Suppressor macrophage treated with lipopolysaccharide for 1 hour (primary cell): Measurements from ENCODE around the gene NFKBIE.

Experiments used
- DNase-seq, 3 donors: peaks; one replicate each; pipeline ENCODE4 v3.0.0-alpha.2; 2020 to 2022

The NFKBIE gene

DNA sequence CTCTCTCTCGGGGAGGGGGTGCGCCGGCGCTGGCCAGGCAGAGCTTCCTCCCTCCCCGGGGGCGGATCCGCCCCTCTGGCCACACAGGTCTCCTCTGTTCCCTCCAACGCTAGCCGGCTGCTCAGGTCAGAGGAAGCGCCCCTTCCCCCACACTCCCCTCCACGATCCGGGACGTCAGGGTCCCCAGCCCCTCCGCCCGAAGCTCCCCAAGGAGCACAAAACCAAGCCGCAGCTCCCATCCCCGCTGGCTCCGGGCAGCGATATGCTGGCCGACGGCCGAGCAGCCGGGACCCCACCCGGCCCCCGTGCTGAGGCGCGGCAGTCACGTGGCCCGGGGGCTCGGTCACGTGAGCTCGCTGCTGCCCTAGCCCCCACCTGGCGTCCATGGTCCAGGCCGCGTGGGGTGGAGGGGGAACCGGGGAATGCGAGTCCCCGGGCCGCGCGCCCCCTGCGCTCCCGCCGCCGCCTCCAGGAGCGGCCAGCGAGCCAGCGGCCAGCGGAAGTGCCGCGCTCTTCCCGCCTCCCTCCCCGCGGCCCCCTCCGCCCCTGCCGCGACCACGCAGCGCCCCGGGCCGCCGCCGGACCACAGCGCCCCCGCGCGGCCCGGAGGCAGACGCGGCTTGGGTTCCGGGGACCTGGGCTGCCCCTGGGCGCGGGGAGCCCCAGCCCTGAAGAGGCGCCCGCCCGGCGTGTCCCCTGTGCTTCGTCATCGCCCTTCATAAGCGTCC lies 8.2 kb downstream of the NFKBIE start, which contains the start of gene SLC35B2:
Gene SLC35B2 (minus strand): TSS at position 504 of the 728 bp plus-strand sequence. CDS start 118 bp downstream, at position 386.
- DNase-seq, result peak; percentile 83 to 90 (median 84)

DNA sequence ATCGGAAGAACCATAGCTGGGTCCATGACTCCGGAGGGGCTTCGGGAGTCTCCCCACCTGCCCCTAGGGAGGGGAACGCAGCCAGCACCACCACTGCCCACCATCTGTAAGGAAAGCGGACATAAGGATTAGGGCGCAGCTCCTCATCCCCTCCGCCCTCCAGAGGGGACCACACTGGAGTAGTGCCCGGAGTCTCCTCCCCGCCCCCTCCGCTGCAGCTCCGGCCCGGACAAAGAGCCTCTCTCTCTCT lies 8.7 kb downstream of the NFKBIE start:
- DNase-seq, result no peak

DNA sequence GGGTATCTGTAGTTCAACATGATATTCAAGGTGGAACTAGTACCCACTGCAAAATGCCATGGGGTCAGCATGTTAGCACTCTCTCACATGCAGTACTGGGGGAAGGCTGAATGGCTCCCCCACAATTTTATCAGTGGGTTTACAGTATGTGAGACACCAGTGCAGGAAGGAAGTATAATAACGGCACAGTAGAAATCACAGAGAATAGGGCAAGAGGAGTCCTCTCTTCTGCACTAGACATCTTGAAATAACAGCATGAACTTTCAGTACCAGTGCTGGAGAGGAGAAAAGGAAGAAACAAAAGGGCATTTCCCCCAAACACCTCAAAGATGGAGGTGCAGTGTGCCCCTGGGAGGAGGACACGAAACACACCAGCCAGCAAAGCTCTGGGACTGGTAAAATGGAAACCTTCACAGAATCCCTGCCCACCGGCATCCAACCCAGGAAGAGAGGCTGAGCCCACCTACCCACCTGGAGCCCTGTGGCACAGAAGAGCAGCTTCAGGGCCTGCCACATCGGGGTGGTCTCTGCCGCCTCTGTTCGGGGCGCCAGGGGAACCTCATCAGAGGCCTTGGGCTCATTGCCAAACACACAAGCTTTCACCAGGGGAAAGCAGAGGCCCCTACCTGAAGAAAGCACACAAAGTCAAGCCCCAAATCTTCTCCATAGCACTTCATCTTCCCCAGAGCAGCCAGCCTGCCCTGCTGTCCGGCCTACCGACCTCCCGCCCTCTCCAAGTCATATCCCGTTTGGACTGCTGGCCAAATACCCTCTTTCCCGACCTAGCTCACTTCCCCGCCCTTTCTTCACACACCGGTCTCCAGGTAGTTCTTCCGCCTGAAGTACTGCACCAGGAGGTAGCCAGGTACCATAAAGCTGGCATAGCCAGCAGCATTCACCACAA lies 9.2 kb downstream of the NFKBIE start:
- DNase-seq, result no peak

DNA sequence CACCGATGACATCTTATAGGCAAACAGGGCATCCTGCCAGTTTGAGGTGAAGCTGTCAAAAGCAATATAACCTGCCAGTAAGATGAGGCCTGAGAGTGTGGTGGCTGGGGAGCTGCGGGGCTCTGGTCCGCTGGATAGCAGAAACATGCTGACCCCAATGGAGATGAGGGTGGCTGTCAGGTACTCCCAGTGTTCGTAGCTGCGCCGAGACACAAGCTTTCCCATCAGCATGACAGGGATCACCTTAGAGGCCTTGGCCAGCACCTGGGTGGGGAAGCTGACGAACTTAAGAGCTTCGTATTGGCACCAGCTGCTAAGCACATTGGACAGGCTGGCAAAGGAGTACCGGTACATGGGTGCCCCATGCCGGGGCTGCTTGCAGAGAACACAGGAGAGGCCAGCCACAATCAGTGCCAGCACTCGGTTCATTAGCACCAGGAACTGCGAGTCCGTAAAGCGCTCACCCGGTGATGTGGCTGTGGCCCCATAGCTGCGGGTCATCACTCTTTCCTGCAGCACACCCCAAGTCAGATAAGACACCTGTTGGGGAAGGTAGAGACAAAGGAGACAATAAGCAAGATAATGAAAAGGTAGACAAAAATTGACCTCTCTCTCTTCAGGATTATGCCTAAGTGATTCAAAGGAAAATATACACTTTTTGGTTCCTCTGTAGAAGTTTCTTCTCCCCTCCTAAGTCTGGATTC lies 10.1 kb downstream of the NFKBIE start:
- no peak for DNase-seq

DNA sequence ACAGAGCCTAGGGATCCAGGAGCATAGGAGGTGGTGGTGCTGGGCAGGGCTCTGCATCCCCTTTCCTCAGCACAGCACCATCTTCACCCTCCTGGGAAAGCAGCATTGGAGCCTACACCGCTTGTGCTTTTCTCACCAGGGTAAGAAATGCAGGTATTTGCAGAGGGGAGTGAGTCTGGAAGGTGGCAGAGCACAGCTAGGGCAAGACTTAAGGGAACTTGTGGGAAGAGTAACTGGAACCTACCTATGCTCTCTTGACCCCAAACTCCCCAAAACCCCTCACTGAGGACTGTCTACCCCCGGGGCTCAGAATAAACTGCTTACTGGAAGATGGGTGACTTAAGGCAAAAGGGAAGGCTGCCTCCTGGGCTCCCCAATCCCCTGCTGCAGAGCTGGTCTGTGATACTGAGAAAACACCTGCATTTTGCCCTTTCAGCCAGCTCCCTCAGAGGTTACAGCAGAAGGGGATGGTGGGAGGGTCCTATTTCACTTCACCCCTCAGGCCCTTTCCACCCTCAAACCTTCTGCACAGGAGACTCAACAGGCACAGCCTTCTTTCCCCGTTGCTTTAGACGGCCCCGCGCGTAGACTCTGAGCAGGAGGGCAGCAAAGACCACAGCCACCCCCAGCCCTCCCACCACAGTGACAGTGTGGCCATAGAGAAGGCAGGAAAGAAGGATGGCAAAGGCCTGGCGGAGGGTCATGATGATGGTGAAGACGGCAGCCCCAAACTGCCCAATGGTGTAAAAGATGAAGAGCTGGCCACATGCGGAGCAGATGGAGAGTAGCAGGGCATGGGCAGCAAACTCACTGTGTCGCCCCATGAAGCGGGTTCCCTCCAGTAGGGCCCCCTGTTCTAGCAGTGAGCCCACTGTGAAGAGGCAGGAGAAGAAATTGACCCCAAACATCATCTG lies 10.9 kb downstream of the NFKBIE start:
- no peak for DNase-seq

DNA sequence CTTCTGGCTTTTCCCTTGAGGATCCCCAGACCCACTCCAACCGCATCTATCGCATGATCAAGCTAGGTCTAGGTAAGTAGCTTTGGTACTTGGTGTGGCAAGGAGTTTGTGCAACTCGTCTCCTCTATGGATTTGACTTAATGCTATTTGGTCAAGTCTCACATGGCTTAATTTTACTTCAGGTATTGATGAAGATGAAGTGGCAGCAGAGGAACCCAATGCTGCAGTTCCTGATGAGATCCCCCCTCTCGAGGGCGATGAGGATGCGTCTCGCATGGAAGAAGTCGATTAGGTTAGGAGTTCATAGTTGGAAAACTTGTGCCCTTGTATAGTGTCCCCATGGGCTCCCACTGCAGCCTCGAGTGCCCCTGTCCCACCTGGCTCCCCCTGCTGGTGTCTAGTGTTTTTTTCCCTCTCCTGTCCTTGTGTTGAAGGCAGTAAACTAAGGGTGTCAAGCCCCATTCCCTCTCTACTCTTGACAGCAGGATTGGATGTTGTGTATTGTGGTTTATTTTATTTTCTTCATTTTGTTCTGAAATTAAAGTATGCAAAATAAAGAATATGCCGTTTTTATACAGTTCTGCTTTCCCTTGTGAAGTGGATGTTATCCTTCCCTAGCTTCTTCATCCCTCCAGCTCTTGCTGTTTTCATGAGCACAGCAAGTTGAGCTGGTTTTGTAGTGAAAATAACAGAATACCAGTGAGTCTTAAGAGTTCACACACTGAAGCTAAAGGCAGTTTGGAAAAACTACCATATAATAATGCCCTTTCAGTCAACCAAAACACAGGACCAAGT lies 11.8 kb downstream of the NFKBIE start:
- DNase-seq, result peak; percentile 51 to 78 (median 60)

DNA sequence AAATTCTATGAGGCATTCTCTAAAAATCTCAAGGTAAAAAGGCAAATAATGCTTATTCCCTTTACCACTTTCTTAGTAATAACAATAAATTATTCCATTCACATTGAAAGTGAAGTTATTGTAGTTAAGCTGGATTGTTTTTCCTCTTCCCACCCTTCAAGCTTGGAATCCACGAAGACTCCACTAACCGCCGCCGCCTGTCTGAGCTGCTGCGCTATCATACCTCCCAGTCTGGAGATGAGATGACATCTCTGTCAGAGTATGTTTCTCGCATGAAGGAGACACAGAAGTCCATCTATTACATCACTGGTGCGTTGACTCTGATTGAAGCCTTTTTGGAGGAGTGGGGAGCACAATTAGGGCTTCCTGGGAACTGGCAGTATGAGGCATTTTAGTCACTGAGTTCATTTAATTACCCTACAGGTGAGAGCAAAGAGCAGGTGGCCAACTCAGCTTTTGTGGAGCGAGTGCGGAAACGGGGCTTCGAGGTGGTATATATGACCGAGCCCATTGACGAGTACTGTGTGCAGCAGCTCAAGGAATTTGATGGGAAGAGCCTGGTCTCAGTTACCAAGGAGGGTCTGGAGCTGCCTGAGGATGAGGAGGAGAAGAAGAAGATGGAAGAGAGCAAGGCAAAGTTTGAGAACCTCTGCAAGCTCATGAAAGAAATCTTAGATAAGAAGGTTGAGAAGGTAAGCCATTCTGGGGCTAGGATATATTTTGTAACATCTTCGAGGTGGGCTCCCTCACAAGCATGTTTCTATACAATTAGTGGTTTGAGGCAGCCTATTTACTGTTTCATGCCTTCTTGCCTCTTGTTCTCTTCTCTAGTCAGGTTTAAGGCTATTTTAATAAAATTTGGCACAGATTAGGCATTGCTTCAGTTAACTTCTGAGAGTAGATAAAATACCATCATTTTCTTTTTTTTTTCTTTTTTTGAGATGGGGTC lies 13.5 kb downstream of the NFKBIE start:
- no peak for DNase-seq

DNA sequence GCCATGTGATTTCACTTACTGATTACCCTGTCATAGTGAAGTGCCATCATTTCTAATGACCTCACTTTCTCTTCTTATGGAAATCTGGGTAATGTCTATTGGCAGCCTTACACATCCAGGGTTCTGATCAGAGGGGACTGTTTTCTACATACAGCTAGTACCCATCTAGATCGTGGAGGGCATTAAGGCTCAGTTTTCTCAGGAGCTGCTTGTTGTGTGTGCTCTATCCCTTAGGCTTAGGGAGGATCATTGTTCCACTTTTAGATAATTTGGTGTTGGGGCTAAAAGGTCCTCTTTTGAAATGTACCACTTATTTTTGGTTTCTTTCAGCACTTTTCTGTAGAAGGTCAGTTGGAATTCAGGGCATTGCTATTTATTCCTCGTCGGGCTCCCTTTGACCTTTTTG lies 14.6 kb downstream of the NFKBIE start:
- DNase-seq, result no peak

DNA sequence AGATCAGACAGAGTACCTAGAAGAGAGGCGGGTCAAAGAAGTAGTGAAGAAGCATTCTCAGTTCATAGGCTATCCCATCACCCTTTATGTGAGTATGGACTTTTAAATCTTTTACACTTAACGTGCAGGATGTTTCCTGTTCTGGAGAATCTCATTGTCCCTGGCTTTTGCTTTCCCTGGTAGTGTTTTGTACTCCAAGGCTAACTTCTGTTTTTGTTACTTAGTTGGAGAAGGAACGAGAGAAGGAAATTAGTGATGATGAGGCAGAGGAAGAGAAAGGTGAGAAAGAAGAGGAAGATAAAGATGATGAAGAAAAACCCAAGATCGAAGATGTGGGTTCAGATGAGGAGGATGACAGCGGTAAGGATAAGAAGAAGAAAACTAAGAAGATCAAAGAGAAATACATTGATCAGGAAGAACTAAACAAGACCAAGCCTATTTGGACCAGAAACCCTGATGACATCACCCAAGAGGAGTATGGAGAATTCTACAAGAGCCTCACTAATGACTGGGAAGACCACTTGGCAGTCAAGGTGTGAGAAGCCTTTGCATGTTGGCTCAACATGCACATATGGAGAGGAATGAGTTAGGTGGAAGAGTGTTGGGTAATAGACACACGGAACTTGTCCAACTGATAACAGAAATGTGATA lies 15.2 kb downstream of the NFKBIE start:
- DNase-seq, result no peak

DNA sequence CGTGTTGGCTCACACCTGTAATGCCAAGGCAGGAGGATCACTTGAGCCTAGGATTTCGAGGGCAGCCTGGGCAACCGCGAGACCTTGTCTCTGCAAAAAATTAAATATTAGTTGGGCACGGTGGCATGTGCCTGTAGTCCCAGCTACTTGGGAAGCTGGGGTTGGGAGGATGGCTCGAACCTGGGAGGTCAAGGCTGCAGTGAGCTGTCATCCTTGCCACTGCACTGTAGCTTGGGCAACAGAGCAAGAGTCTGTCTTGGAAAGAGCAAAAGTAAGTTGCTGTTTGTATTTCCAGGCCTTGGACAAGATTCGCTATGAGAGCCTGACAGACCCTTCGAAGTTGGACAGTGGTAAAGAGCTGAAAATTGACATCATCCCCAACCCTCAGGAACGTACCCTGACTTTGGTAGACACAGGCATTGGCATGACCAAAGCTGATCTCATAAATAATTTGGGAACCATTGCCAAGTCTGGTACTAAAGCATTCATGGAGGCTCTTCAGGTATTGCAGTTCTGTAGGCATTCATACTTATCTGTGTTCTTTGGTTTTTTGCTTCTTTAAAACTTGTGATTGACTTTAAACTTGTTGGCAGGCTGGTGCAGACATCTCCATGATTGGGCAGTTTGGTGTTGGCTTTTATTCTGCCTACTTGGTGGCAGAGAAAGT lies 16.1 kb downstream of the NFKBIE start:
- no peak for DNase-seq

DNA sequence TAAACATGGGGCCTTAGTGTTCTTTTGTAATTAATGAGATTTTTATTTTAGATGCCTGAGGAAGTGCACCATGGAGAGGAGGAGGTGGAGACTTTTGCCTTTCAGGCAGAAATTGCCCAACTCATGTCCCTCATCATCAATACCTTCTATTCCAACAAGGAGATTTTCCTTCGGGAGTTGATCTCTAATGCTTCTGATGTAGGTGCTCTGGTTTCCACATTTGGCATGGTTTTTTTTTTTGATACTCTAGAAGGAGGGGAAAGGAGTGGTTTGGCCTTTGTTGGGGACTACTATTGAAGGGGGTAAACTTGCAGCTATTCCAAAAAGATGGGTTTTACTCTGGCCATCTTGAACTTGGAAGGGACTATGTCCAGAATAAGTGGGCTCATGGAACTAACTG lies 16.8 kb downstream of the NFKBIE start:
- DNase-seq, result no peak

DNA sequence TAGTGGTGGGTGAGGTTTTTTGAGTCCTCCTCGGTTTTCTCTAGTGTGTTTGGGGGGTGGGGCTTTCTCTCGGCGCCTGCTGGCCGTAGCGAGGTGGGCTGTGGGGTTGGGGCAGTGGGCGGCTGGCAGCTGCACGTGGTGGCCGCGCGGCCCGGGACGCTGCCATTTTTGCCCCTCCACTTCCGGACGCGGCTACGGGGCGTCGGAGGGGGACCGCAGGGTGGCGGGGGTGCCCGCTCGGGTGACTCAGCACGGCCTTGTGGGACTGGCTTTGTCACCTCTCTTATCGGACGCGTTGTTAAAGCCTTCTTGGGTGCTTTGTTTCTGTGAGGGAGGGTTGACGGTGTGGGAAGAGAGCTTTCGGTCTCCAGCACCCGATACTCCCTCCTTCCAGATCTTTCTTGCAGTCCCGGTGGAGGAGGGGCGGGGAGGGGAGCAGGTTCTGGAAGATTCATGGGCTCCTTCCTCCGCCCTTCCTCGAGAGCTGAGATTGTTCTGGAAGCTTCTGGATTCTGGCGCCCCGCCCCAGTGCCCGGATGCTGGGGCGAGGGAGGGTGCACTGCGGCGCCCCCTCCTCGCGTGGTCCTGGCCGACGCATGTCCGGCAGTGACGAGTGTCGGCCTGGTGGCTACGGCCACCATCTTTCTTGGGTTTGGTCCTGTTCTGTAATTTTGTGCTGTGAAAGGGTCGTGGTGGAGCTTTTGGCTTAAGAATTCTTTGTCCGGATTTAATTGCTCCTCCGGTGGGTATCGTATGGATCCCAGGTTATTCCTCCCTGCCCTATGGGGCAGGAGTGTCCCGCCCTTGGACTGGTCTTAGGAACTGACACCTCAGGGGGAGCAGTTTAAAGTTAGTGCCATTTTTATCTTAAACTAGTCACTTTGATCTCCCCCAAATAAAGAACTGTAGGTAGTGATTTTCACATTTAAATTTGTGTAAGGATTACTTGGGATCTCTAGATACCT lies 17.7 kb downstream of the NFKBIE start:
- DNase-seq, result peak; percentile 91 to 95 (median 92)

DNA sequence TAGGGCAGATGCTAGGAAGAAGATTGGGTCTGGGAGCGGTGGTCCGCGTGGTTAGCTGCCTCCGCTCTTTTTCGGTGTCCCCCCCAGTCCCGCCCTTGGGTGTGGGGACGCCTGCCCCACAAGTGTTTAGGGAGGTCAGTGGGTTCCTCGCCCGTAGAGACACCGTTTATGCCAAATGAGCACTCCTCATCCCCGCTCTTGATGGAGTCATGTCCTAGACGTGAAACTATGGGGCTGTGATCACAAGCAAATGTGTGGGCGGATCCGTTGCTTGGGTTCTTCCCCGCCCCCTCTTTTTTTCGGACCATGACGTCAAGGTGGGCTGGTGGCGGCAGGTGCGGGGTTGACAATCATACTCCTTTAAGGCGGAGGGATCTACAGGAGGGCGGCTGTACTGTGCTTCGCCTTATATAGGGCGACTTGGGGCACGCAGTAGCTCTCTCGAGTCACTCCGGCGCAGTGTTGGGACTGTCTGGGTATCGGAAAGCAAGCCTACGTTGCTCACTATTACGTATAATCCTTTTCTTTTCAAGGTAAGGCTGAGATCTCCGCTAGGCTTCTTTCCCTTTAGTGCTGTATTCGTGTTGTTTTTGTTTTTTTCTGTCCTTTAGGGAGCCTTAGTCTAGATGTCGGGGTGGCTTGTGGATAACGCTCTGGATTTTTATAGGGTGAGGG lies 18.6 kb downstream of the NFKBIE start, which contains the start of gene HSP90AB1:
Gene HSP90AB1 (plus strand): TSS at position 439 of the 675 bp plus-strand sequence. CDS start 1,529 bp downstream, outside the sequence.
- DNase-seq, result peak; percentile 96 to 97 (median 97)

DNA sequence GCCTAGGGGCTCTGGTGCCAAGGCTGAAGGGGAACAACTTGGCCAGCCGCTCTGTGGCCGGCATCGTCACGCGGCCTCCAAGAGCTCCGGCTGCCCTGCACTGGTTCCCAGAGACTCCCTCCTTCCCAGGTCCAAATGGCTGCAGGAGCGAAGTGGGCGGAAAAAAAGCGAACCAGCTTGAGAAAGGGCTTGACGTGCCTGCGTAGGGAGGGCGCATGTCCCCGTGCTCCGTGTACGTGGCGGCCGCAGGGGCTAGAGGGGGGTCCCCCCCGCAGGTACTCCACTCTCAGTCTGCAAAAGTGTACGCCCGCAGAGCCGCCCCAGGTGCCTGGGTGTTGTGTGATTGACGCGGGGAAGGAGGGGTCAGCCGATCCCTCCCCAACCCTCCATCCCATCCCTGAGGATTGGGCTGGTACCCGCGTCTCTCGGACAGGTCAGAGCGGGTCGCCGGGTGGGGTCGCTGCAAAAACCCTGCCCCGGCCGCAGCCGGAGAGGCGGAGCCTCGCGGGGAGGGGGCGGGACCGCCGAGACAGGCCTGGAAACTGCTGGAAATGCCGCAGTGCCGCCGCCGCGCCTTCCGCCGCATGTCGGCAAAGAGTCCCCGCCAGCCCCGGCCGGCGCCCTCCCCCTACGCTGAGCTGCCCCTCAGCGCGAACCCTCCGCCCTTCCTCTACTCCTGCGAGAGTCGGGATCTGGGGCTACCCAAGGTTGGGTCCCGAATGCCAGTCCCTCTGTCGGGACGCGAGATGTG lies 19.3 kb downstream of the NFKBIE start:
- peak; percentile 67 to 91 (median 78) for DNase-seq

DNA sequence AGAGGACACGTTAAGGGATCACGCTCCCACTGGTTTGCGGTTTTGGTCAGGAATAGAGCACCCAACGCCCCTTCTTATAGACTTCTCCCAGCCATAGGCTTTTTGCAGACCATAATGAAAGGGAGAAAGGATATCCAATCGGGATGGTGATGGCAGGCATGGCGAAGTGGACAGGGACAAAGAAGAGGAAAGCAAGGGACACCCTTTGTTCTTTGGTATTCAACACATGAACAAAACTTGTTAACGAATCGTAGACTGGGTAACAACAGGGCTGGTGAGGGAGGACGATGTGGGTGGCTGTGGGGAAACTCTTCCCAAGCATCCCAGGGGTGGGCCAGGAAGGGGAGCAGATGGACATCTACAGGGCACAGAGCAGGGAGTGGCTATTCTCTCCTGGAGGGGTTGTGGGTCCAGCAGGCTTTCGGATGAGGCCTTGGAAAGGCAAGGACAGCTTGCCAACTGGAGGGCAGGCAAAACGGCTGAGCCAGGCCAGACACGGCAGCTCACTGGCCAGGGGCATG lies 19.9 kb downstream of the NFKBIE start:
- no peak for DNase-seq

DNA sequence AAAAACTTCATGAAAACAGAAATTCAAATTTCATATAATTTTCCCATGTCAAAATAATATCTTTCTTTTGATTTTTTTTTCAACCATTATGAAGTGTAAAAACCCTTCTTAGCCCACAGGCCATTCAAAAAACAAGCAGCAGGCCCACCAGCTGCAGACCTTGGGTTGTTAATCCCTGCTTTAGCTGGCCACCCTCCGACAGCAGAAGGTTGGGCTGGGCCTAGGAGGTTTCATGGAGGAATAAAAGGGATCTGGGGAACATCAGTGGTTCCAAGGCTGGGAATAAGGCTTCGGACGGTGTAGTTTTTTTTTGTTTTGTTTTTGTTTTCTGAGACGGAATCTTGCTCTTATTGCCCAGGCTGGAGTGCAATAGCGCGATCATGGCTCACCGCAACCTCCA lies 22.0 kb downstream of the NFKBIE start:
- no peak for DNase-seq
